GM12873 (cell line): ENCODE measurements around the gene NFATC3.
A peak's percentile ranks its signal among the peaks of the same experiment; 100 is the strongest.

Experiments used
- TF ChIP-seq, protein P1 (sequence below): IDR thresholded peaks from 2 replicates; pipeline ENCODE4 v1.5.1; 2012; ENCODE audit warnings: low read depth, mild to moderate bottlenecking, moderate library complexity, low read length, control low read depth; ENCODE audit not compliant: insufficient read depth; ENCODE audit errors: missing control alignments

Gene NFATC3

DNA sequence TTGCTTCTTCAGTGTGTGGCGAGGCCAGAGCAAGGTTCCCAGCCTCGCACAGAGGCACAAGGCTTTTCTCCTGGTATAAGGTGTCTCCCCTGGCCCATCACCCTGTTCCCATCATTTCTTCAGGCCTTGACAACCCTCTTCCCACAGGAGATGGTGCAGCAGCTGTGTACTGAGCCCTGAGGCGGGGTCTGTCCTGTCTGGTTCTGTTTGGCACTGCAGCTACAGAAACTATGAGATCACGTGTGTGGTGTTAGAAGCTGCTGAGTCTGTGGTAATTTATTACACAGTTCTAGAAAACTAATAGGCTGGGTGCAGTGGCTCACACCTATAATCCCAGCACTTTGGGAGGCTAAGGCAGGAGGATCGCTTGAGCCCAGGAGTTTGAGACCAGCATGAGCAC lies 167.2 kb downstream of the NFATC3 start:
- TF ChIP-seq, protein P1, sequence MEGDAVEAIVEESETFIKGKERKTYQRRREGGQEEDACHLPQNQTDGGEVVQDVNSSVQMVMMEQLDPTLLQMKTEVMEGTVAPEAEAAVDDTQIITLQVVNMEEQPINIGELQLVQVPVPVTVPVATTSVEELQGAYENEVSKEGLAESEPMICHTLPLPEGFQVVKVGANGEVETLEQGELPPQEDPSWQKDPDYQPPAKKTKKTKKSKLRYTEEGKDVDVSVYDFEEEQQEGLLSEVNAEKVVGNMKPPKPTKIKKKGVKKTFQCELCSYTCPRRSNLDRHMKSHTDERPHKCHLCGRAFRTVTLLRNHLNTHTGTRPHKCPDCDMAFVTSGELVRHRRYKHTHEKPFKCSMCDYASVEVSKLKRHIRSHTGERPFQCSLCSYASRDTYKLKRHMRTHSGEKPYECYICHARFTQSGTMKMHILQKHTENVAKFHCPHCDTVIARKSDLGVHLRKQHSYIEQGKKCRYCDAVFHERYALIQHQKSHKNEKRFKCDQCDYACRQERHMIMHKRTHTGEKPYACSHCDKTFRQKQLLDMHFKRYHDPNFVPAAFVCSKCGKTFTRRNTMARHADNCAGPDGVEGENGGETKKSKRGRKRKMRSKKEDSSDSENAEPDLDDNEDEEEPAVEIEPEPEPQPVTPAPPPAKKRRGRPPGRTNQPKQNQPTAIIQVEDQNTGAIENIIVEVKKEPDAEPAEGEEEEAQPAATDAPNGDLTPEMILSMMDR, result no peak

DNA sequence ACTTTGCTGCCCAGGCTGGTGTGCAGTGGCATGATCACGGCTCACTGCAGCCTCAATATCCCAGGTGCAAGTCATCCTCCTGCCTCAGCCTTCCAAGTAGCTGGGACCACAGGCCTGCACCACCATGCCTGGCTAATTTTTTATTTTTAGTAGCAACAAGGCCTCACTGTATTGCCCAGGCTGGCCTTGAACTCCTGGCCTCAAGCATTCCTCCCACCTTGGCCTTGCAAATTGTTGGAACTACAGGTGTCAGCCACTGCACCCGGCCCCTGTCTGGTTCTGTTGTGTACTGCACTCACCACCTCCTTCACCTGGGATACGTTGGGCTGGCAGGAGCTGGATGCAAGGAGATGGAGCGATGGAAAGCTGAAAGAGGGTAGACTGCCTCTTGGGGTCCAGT lies 168.6 kb downstream of the NFATC3 start:
- TF ChIP-seq, protein P1, result no peak

DNA sequence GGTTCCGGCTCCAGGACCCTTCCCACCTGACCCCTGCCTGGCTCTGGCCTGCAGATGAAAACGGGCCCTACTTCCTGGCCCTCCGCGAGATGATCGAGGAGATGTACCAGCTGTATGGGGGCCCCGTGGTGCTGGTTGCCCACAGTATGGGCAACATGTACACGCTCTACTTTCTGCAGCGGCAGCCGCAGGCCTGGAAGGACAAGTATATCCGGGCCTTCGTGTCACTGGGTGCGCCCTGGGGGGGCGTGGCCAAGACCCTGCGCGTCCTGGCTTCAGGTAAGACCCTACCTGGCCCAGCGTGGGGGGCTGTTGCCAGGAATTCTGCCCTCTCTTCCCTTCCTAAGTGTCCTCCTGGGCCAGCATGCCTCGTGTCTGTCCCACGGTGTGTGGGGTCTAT lies 170.5 kb downstream of the NFATC3 start:
- TF ChIP-seq, protein P1, result no peak

DNA sequence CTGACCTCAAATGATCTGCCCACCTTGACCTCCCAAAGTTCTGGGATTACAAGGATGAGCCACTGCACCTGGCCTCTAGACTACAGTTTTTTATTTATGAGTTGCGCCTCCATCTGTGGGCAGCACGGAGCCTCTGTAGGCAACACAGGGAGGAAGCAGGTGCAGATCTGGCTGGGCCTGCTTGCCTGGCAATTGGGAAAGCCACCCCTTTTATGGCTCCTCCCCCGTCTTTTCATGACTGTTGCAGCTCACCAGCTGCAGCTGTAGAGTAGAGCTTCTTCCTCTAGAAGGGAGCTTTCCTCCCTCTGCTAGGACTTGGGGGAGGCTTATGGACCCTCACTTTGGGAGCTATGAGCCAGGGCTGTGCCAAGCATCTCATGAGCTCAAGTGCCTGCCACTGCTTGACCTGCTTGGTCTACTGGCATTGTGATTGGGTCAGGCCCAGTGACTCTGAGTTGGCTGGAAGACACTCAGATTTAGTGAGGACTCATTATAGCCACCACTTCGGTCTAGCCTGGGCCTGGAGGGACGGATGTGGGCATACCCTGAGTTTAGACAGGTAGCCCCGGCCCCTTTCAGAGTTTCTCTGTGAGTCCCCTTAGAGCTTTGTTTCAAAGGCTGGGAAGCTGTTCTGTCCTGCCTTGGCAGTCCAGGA lies 172.2 kb downstream of the NFATC3 start:
- TF ChIP-seq, protein P1, result peak; percentile 2

DNA sequence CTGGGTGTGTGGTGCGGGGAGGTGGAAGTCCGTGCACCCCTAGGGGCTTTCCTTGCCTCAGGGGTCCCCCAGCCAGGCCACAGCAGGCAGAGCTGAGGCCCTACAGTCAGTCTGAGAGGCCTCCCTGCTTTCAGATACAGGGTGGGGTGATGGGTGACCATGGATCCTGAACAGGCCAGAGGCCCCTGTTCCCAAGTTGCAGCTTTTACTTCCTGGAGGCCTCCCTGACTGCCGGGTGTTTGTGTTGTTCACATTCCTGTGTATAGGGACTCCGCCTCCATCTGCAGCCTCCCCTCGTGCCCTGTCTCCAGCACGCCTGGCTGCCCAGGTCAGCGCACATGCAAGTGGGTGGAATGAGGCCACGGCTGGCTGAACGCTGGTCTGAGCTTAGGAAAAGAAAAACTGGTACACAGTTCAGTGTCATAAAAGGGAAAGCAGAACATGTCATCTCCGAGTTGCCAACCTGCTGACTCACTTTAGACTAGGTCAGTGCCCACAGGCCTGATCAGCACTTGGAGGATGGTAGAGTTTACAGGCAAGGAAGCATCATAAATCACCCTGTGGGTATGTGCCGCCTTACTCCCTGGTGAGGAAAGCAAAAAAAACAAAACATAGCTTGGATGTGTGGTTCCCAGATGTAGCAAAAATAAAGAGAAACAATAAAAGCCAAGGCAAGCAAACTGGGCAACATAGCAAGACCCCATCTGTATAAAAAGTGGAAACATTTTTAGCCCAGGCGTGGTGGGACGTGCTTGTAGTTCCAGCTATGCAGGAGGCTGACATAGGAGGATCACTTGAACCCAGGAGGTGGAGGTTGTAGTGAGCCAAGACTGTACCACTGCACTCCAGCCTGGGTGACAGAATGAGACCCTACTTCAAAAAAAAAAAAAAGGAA lies 173.0 kb downstream of the NFATC3 start:
- TF ChIP-seq, protein P1, result no peak

DNA sequence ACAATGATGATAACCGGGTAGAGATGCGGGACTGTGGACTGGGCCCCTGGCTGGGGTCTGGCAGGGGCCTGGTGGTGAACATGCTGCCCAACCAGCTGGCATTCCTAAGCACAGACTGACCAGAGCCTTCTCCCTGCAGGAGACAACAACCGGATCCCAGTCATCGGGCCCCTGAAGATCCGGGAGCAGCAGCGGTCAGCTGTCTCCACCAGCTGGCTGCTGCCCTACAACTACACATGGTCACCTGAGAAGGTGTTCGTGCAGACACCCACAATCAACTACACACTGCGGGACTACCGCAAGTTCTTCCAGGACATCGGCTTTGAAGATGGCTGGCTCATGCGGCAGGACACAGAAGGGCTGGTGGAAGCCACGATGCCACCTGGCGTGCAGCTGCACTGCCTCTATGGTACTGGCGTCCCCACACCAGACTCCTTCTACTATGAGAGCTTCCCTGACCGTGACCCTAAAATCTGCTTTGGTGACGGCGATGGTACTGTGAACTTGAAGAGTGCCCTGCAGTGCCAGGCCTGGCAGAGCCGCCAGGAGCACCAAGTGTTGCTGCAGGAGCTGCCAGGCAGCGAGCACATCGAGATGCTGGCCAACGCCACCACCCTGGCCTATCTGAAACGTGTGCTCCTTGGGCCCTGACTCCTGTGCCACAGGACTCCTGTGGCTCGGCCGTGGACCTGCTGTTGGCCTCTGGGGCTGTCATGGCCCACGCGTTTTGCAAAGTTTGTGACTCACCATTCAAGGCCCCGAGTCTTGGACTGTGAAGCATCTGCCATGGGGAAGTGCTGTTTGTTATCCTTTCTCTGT lies 174.0 kb downstream of the NFATC3 start:
- TF ChIP-seq, protein P1, result no peak
